Measurements from ENCODE around the gene HEPACAM.

Gene HEPACAM, protein sequence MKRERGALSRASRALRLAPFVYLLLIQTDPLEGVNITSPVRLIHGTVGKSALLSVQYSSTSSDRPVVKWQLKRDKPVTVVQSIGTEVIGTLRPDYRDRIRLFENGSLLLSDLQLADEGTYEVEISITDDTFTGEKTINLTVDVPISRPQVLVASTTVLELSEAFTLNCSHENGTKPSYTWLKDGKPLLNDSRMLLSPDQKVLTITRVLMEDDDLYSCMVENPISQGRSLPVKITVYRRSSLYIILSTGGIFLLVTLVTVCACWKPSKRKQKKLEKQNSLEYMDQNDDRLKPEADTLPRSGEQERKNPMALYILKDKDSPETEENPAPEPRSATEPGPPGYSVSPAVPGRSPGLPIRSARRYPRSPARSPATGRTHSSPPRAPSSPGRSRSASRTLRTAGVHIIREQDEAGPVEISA

DNA sequence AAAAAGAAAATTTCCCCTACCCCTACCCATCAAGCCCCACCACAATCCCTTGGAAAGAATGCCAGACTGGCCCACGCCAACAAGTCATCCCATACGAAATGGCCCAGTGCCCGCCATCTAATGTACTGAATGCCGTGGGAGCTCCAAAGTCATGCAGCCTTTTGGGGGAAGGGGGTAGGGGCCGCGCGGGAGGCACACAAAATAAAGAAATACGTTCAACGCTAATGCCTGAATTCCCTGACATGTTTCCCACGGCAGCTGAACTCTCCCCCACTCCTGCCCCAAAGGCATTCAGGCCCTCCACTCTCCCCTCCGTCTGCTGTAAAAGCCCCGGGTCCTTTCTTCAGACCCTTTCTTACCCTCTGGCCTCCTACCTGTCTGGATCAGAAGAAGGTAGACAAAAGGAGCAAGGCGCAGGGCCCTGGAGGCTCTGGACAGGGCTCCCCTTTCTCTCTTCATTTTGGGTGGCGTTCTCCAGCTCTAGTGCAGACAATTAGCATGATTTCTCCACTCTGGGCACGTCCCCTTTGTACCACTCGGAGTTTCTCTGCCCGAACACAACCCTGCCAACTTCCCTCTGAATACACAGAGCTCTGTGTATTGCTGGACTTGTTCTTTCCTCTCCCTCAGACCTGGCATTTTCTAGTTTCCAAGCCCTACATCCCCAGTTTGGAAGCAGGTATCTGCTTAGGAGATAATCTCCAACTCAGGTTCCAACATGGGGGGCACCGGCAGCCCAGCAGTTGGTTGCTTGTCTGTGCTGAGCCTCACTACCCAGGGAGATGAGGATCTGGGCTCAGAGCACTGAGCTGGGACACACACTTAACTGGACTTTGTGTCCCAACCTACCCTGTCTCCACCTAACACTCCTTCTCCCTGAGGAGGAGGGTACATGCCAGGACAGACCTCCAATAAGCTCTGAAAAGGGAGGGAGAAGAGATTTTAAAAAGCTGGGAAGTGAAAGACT lies at the start of gene HEPACAM:
TSS of gene HEPACAM (minus strand) at position 500 of the 967 bp plus-strand sequence. CDS start at position 459, 41 bp downstream.
- H3K27ac ChIP-seq: no peak within 1 kb of the TSS
- TF ChIP-seq, protein P1, sequence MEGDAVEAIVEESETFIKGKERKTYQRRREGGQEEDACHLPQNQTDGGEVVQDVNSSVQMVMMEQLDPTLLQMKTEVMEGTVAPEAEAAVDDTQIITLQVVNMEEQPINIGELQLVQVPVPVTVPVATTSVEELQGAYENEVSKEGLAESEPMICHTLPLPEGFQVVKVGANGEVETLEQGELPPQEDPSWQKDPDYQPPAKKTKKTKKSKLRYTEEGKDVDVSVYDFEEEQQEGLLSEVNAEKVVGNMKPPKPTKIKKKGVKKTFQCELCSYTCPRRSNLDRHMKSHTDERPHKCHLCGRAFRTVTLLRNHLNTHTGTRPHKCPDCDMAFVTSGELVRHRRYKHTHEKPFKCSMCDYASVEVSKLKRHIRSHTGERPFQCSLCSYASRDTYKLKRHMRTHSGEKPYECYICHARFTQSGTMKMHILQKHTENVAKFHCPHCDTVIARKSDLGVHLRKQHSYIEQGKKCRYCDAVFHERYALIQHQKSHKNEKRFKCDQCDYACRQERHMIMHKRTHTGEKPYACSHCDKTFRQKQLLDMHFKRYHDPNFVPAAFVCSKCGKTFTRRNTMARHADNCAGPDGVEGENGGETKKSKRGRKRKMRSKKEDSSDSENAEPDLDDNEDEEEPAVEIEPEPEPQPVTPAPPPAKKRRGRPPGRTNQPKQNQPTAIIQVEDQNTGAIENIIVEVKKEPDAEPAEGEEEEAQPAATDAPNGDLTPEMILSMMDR (conservative IDR thresholded peaks at IDR 0.05): no peak

DNA sequence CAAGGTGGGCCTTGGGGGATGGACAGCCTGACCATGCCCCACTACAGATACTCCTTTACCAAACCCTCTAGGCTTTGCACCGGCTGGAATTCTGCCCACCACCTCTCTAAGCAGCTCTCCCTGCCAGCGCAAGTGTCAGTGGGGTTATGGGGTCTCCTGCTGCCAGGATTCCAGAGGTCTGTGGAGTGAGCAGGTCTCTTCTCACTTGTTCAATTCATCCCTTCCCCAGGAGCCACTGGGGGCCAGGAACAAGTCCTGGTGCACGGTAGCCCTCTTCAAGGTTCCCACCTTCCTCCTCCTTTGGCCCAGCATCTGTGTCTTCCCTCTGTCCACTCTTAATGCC lies 48.6 kb upstream of the HEPACAM start:
- no peak overlapping the region for H3K27ac ChIP-seq
- TF ChIP-seq, protein P1 (conservative IDR thresholded peaks at IDR 0.05): no peak

DNA sequence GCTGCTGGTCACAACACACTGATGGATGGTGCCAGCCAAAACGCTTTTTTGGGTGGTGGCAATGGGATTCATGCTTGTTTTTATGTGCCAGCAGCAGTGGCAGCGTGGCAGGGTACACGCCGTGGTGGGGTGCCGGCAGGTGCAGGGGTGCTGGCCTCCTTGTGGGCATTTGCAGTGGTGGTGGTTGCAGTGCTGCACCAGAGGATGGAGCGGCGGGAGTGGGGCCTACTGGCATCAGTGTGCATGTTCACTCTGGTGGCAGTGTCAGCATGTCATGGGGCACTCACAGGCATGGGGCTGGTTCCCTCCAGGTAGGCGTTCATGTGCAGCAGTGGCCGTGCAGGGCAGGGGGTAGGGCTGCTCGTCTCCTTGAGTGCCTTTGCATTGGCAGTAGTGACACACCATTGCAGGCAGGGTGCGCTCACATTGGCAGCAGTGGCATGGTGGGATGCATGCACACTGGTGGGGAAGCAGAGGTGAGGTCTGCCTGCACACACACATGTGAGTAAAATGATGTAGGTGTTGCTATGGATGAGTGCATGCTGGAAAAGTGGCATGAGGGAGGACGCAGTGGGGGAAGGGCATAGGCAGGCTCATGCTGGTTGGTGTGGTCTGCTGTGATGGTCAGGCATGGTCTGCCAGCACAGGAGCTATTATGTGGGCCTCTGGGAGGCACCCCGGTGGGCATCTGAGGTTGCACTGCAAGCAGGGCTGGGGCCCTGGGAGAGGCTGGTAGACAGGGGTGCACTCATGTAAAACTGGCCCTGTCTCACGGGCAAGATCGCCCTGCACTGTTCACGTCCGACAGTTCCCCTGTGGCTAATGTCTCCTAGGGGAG lies 48.0 kb upstream of the HEPACAM start:
- H3K27ac ChIP-seq: no peak overlapping the region
- TF ChIP-seq, protein P1 (conservative IDR thresholded peaks at IDR 0.05): no peak

DNA sequence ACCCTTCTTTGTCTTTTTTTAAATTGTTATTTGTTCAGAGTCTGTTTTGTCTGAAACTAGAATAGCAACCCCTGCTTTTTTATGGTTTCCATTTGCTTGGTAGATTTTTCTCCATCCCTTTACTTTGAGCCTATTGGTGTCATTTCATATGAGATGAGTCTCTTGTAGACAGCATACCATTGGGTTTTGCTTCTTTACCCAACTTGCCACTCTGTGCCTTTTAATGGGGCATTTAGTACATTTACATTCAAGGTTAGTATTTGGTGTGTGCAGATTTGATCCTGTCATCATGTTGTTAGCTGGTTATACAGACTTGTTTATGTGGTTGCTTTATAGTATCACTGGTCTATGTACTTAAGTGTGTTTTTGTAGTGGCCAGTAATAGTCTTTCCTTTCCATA lies 46.2 kb upstream of the HEPACAM start:
- no peak overlapping the region for H3K27ac ChIP-seq
- TF ChIP-seq, protein P1 (conservative IDR thresholded peaks at IDR 0.05): no peak

GRCh38 chr11:124978316-124978715 lies 42.5 kb upstream of the HEPACAM start:
- no peak overlapping the region for H3K27ac ChIP-seq
- TF ChIP-seq, protein P1 (conservative IDR thresholded peaks at IDR 0.05): no peak

DNA sequence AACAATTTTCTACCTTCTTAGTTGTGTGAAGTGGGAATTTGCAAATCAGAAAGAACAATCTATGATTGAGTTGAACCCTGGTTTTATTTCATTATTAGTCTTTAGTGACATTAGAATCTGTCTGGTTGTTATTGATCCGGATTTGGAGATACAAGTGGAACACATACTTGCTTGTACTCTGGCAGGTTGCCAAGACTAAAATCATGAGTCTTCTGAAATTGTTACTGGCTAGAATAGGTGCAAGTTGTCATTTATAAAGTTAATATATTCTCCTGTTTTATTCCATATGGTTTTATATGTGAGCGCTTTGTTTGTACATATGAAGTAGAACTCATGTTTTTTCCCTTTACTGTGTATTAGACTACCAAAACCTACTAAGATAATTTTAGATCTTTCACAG lies 41.2 kb upstream of the HEPACAM start:
- no peak overlapping the region for H3K27ac ChIP-seq
- TF ChIP-seq, protein P1 (conservative IDR thresholded peaks at IDR 0.05): no peak
